Loucy (cell line): ENCODE measurements around the gene RNLS.

Source experiments
- H2AFZ ChIP-seq: fragments of 200-600 bp; sonication (generic); 2 replicates; pipeline ENCODE4 v1.6.0; 2016; ENCODE audit warnings: antibody characterized with exemption, mild to moderate bottlenecking, low read length, moderate library complexity
- H3F3A ChIP-seq: fragments of 200-600 bp; 2 replicates; pipeline ENCODE4 v1.6.0; 2016; ENCODE audit warnings: antibody characterized with exemption, low read depth, mild to moderate bottlenecking
- H3K27me3 ChIP-seq: fragments of 200-600 bp; sonication (generic); 2 replicates; pipeline ENCODE4 v1.6.1; 2014; ENCODE audit warnings: low read length, mild to moderate bottlenecking; ENCODE audit not compliant: insufficient read depth, poor library complexity, severe bottlenecking
- H3K36me3 ChIP-seq: fragments of 200-600 bp; sonication (generic); 2 replicates; pipeline ENCODE4 v1.6.1; 2016; ENCODE audit warnings: low read length; ENCODE audit not compliant: insufficient read depth
- H3K4me1 ChIP-seq: fragments of 200-600 bp; sonication (generic); 2 replicates; pipeline ENCODE4 v1.5.1; 2014; ENCODE audit warnings: low read length, mild to moderate bottlenecking; ENCODE audit not compliant: insufficient read depth, poor library complexity, severe bottlenecking
- H3K4me2 ChIP-seq: fragments of 200-600 bp; sonication (generic); 2 replicates; pipeline ENCODE4 v1.6.0; 2014; ENCODE audit warnings: antibody characterized with exemption, low read length, low read depth, mild to moderate bottlenecking; ENCODE audit not compliant: poor library complexity, severe bottlenecking
- H3K4me3 ChIP-seq: fragments of 200-600 bp; sonication (generic); 2 replicates; pipeline ENCODE4 v1.5.1; 2014; ENCODE audit warnings: low read length, mild to moderate bottlenecking, mixed read lengths; ENCODE audit not compliant: poor library complexity, severe bottlenecking
- H3K79me2 ChIP-seq: fragments of 200-600 bp; sonication (generic); 2 replicates; pipeline ENCODE4 v1.6.1; 2014; ENCODE audit warnings: low read length; ENCODE audit not compliant: insufficient read depth
- H3K9ac ChIP-seq: fragments of 200-600 bp; sonication (generic); 2 replicates; pipeline ENCODE4 v1.6.0; 2014; ENCODE audit warnings: mild to moderate bottlenecking, low read depth, low read length, moderate library complexity; ENCODE audit not compliant: poor library complexity, severe bottlenecking
- H3K9me2 ChIP-seq: fragments of 200-600 bp; sonication (generic); replicated peaks from 2 replicates; pipeline ENCODE4 v1.6.1; 2016; ENCODE audit warnings: low read depth, low read length, mixed read lengths
- H3K9me3 ChIP-seq: fragments of 200-600 bp; sonication (generic); 2 replicates; pipeline ENCODE4 v1.6.1; 2014; ENCODE audit warnings: mild to moderate bottlenecking, antibody characterized with exemption, low read length, low read depth; ENCODE audit not compliant: insufficient read depth
- H4K20me1 ChIP-seq: fragments of 200-600 bp; sonication (generic); 2 replicates; pipeline ENCODE4 v1.6.0; 2014; ENCODE audit warnings: antibody characterized with exemption, low read length, mild to moderate bottlenecking; ENCODE audit not compliant: insufficient read depth, poor library complexity, severe bottlenecking
- EZH2phosphoT487 ChIP-seq: fragments of 200-600 bp; IDR thresholded peaks from 2 replicates; pipeline ENCODE4 v1.6.1; 2018; ENCODE audit warnings: antibody characterized with exemption, mild to moderate bottlenecking, moderate library complexity, borderline replicate concordance
- TF ChIP-seq, protein P1 (sequence below): fragments of 200-600 bp; sonication (generic); conservative IDR thresholded peaks from 2 replicates; pipeline ENCODE4 v1.5.1; 2014; ENCODE audit warnings: mild to moderate bottlenecking, antibody characterized with exemption, low read length

Gene RNLS

DNA sequence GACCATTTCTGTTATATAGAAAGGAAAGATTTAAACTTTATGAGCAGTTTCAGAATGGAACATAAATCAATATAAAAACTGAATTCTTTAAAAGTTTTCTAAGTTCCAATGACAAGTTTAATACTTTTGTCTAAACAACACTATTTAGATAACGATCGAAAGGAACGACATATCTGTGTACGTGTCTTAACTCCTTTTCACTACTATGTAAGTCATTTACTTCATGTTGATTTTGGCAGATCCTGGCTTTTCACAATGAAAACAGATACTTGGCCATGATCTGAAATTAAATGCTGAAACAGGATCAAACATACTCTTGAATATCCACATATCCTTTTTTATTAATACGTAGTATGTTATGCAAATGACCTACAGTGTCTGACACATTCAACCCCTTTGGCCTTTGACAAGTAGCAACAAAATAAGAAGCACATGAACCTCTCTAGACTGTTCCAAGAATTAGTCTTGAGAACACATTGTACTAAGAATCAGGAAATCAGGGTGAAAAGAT lies 41.9 kb downstream of the RNLS start:
- H3K9me2 ChIP-seq = no peaks in the 10 kb centered on the region
- no peak overlapping the region for H3K4me3 ChIP-seq
- no peak for TF ChIP-seq EZH2phosphoT487
- TF ChIP-seq, protein P1, sequence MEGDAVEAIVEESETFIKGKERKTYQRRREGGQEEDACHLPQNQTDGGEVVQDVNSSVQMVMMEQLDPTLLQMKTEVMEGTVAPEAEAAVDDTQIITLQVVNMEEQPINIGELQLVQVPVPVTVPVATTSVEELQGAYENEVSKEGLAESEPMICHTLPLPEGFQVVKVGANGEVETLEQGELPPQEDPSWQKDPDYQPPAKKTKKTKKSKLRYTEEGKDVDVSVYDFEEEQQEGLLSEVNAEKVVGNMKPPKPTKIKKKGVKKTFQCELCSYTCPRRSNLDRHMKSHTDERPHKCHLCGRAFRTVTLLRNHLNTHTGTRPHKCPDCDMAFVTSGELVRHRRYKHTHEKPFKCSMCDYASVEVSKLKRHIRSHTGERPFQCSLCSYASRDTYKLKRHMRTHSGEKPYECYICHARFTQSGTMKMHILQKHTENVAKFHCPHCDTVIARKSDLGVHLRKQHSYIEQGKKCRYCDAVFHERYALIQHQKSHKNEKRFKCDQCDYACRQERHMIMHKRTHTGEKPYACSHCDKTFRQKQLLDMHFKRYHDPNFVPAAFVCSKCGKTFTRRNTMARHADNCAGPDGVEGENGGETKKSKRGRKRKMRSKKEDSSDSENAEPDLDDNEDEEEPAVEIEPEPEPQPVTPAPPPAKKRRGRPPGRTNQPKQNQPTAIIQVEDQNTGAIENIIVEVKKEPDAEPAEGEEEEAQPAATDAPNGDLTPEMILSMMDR = no peak
- H2AFZ ChIP-seq = no peak overlapping the region
- H4K20me1 ChIP-seq = no peaks in the 10 kb centered on the region
- no peaks in the 10 kb centered on the region for H3K9me3 ChIP-seq
- H3K79me2 ChIP-seq = no peaks in the 10 kb centered on the region
- H3K4me2 ChIP-seq = no peak overlapping the region
- H3K9ac ChIP-seq = no peak overlapping the region
- H3K36me3 ChIP-seq = no peaks in the 10 kb centered on the region
- no peaks in the 10 kb centered on the region for H3K27me3 ChIP-seq
- peaks cover 19% of the 10 kb centered on the region for H3K4me1 ChIP-seq
- H3F3A ChIP-seq = no peaks in the 10 kb centered on the region; the same call in 1 of the 2 replicates

DNA sequence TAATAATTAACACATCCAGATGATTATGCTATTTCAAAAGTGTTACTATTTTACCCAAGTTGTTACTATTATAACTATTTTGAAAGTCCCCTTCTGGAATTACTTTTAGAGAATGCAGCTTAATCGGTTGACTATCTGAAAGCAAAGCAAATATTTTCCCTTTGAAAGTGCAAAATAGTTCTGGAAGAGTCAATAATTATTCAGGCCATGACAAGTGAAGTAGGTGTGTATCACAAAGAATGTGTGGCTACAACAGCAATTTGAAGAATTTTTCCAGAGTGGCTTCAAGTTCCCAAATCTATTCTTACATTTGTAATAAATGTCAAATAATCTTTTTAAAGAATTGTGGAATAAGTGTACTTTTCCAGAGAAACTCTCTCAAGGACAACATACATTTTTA lies 42.8 kb downstream of the RNLS start:
- Histone ChIP-seq H4K20me1 (no peaks in the 10 kb centered on the region), H3F3A (no peaks in the 10 kb centered on the region; the same call in 1 of the 2 replicates), H3K4me1 (peaks cover 19% of the 10 kb centered on the region), H3K36me3 (no peaks in the 10 kb centered on the region), H3K4me3 (no peak overlapping the region), H3K9ac (no peak overlapping the region), H3K9me3 (no peaks in the 10 kb centered on the region), H2AFZ (no peak overlapping the region), H3K9me2 (no peaks in the 10 kb centered on the region), H3K4me2 (no peak overlapping the region), H3K79me2 (no peaks in the 10 kb centered on the region), H3K27me3 (no peaks in the 10 kb centered on the region)
- no peak for TF ChIP-seq EZH2phosphoT487

DNA sequence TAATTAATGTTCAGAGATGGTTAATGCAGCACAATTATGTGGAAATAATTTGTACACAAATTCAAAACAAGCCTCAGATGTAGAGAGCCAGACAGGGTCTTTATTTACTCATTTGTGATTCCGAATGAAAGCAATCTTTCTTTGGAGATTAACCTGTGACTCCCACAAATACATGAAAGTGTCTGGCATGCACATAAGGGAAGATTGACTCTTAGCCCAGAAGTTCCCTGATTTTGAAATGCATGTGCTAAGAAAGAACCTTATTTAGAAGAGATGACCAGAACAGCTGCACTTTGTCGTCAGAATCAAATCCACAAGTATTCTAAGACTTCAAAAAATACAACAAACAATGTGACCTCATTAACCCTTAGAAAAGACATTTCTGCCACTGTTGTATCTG lies 45.1 kb downstream of the RNLS start:
- Histone ChIP-seq H3K9me2 (no peaks in the 10 kb centered on the region), H3K79me2 (no peaks in the 10 kb centered on the region), H3K4me2 (no peak overlapping the region), H3F3A (no peaks in the 10 kb centered on the region; the same call in 1 of the 2 replicates), H3K4me1 (peaks cover 8% of the 10 kb centered on the region), H3K36me3 (no peaks in the 10 kb centered on the region), H3K4me3 (no peak overlapping the region), H4K20me1 (no peaks in the 10 kb centered on the region), H3K9me3 (no peaks in the 10 kb centered on the region), H3K27me3 (no peaks in the 10 kb centered on the region), H3K9ac (no peak overlapping the region), H2AFZ (no peak overlapping the region)
- TF ChIP-seq EZH2phosphoT487 = no peak
- TF ChIP-seq, protein P1 = no peak

DNA sequence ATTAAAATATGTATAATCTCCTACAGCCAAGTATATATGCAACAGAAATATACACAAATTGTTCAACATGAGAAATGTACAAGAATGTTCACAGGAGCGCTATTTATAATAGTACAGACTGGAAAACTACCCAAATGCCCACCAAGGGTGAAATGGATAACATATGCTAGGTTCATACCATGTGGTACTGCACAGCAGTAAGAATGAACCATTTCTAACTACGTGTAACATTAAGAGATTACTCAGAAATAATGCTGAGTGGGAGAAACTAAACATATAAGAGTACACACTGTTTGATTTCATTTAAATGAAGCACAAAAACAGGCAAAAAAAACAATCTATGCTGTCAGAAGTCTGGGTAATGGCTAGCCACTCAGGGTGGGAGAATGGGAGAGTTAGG lies 45.8 kb downstream of the RNLS start:
- no peaks in the 10 kb centered on the region for H3K27me3 ChIP-seq
- TF ChIP-seq EZH2phosphoT487 = no peak
- TF ChIP-seq, protein P1 = no peak
- H3F3A ChIP-seq = no peaks in the 10 kb centered on the region; the same call in 1 of the 2 replicates
- H3K9ac ChIP-seq = no peak overlapping the region
- H3K4me1 ChIP-seq = peaks cover 1% of the 10 kb centered on the region
- no peaks in the 10 kb centered on the region for H3K9me3 ChIP-seq
- H4K20me1 ChIP-seq = no peaks in the 10 kb centered on the region
- no peak overlapping the region for H2AFZ ChIP-seq
- H3K36me3 ChIP-seq = no peaks in the 10 kb centered on the region
- no peak overlapping the region for H3K4me2 ChIP-seq
- no peak overlapping the region for H3K4me3 ChIP-seq
- H3K79me2 ChIP-seq = no peaks in the 10 kb centered on the region
- H3K9me2 ChIP-seq = no peaks in the 10 kb centered on the region
